ENCODE measurements around the gene SEC31B.

The SEC31B gene

DNA sequence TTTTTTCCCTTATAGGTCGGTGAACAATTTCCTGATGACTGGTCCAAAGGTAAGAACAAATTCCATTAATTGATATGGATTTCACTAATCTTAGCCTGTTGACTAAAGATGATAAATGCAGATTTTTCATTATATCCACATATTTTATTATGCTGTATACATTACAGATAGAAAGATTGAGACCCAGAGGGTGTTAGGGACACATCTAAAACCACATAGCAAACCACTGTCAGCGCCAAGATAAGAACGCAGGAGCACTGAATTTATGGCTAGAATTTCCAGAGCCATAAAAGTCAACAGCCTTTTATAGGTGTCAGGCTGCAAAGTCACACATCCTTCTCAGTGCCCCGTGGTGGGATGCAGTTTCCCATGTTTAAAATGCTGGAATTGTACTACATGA lies 40.6 kb downstream of the SEC31B start:
- H3K4me2 ChIP-seq (ENCODE audit: low read depth, low read length, poor library complexity, severe bottlenecking): no peak overlapping the region
- no peaks in the 10 kb centered on the region for H4K20me1 ChIP-seq (ENCODE audit: low read depth, low read length)
- H3K4me3 ChIP-seq (ENCODE audit: insufficient read depth, low read length, poor library complexity, severe bottlenecking): no peak overlapping the region
- TF ChIP-seq, protein P1, sequence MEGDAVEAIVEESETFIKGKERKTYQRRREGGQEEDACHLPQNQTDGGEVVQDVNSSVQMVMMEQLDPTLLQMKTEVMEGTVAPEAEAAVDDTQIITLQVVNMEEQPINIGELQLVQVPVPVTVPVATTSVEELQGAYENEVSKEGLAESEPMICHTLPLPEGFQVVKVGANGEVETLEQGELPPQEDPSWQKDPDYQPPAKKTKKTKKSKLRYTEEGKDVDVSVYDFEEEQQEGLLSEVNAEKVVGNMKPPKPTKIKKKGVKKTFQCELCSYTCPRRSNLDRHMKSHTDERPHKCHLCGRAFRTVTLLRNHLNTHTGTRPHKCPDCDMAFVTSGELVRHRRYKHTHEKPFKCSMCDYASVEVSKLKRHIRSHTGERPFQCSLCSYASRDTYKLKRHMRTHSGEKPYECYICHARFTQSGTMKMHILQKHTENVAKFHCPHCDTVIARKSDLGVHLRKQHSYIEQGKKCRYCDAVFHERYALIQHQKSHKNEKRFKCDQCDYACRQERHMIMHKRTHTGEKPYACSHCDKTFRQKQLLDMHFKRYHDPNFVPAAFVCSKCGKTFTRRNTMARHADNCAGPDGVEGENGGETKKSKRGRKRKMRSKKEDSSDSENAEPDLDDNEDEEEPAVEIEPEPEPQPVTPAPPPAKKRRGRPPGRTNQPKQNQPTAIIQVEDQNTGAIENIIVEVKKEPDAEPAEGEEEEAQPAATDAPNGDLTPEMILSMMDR (IDR thresholded peaks at IDR 0.05; ENCODE audit: insufficient read depth, low read length, poor library complexity, severe bottlenecking): no peak
- no peak for TF ChIP-seq EZH2phosphoT487 (conservative IDR thresholded peaks at IDR 0.05; ENCODE audit: low read length)
- H3K9me2 ChIP-seq (replicated peaks; ENCODE audit: insufficient read depth, low read length): no peaks in the 10 kb centered on the region
- H3K9me3 ChIP-seq (ENCODE audit: insufficient read depth, low read length): no peaks in the 10 kb centered on the region
- no peak overlapping the region for H3K27ac ChIP-seq (ENCODE audit: low read depth, low read length)
- no peaks in the 10 kb centered on the region for H3F3A ChIP-seq (ENCODE audit: insufficient read depth)
- H3K36me3 ChIP-seq (ENCODE audit: low read length): no peaks in the 10 kb centered on the region
- no peaks in the 10 kb centered on the region for H3K27me3 ChIP-seq (ENCODE audit: low read length)
- no peak overlapping the region for H3K9ac ChIP-seq (ENCODE audit: low read length)
- H3K79me2 ChIP-seq (ENCODE audit: insufficient read depth, low read length): no peaks in the 10 kb centered on the region
- no peak overlapping the region for H2AFZ ChIP-seq (ENCODE audit: low read depth, low read length, severe bottlenecking)

DNA sequence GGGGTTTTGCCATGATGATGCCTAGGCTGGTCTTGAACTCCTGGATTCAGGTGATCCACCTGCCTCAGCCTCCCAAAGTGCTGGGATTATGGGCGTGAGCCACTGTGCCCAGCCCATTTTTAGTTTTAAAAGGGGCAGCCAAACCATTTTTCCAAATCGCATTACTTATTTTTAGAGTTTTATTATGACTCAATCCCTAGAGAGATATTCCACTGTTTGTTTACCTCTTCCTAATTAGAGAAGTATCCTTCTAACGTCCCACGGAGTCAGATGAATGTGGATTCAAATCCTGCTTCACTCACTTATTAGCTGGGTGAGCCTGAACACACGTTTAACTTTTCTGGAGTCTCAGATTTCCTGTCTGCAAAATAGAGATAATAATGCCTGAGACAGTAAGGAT lies 41.7 kb downstream of the SEC31B start:
- H3K4me2 ChIP-seq (ENCODE audit: low read depth, low read length, poor library complexity, severe bottlenecking): no peak overlapping the region
- no peak overlapping the region for H3K27ac ChIP-seq (ENCODE audit: low read depth, low read length)
- no peak overlapping the region for H3K9ac ChIP-seq (ENCODE audit: low read length)
- no peaks in the 10 kb centered on the region for H3K79me2 ChIP-seq (ENCODE audit: insufficient read depth, low read length)
- no peaks in the 10 kb centered on the region for H3K36me3 ChIP-seq (ENCODE audit: low read length)
- H3K9me3 ChIP-seq (ENCODE audit: insufficient read depth, low read length): no peaks in the 10 kb centered on the region
- H4K20me1 ChIP-seq (ENCODE audit: low read depth, low read length): no peaks in the 10 kb centered on the region
- no peak overlapping the region for H3K4me3 ChIP-seq (ENCODE audit: insufficient read depth, low read length, poor library complexity, severe bottlenecking)
- H3F3A ChIP-seq (ENCODE audit: insufficient read depth): no peaks in the 10 kb centered on the region
- no peak overlapping the region for H2AFZ ChIP-seq (ENCODE audit: low read depth, low read length, severe bottlenecking)
- no peaks in the 10 kb centered on the region for H3K9me2 ChIP-seq (replicated peaks; ENCODE audit: insufficient read depth, low read length)
- no peaks in the 10 kb centered on the region for H3K27me3 ChIP-seq (ENCODE audit: low read length)
- no peak for TF ChIP-seq EZH2phosphoT487 (conservative IDR thresholded peaks at IDR 0.05; ENCODE audit: low read length)
- TF ChIP-seq, protein P1 (IDR thresholded peaks at IDR 0.05; ENCODE audit: insufficient read depth, low read length, poor library complexity, severe bottlenecking): no peak

DNA sequence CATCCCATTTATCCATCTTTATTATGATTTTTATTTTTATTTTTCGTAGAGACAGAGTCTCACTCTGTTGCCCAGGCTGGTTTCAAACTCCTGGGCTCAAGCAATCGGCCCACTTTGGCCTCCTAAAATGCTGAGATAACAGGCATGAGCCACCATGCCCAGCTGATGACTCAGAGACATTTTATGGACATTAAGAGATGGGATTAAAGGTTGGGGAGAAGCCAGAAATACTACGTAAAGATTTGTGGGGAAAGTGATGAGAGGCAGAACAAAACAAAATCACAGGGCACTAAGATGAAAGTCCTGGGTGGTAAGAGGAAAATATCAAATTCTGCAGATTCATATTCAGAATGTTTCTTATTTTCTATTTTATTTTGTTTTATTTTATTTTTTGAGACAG lies 49.3 kb downstream of the SEC31B start:
- Histone ChIP-seq H3K79me2 (ENCODE audit: insufficient read depth, low read length) (no peaks in the 10 kb centered on the region), H3K4me3 (ENCODE audit: insufficient read depth, low read length, poor library complexity, severe bottlenecking) (no peak overlapping the region), H3K36me3 (ENCODE audit: low read length) (no peaks in the 10 kb centered on the region), H3K9me2 (replicated peaks; ENCODE audit: insufficient read depth, low read length) (no peaks in the 10 kb centered on the region), H2AFZ (ENCODE audit: low read depth, low read length, severe bottlenecking) (no peak overlapping the region), H3K4me2 (ENCODE audit: low read depth, low read length, poor library complexity, severe bottlenecking) (no peak overlapping the region), H4K20me1 (ENCODE audit: low read depth, low read length) (no peaks in the 10 kb centered on the region), H3F3A (ENCODE audit: insufficient read depth) (no peaks in the 10 kb centered on the region), H3K27ac (ENCODE audit: low read depth, low read length) (no peak overlapping the region), H3K9ac (ENCODE audit: low read length) (no peak overlapping the region), H3K27me3 (ENCODE audit: low read length) (no peaks in the 10 kb centered on the region), H3K9me3 (ENCODE audit: insufficient read depth, low read length) (no peaks in the 10 kb centered on the region)
- TF ChIP-seq, protein P1 (IDR thresholded peaks at IDR 0.05; ENCODE audit: insufficient read depth, low read length, poor library complexity, severe bottlenecking): no peak
- no peak for TF ChIP-seq EZH2phosphoT487 (conservative IDR thresholded peaks at IDR 0.05; ENCODE audit: low read length)
